ENCODE measurements around the gene UBE2J2. TPM values are rescaled to one million over a fixed set of nuclear protein-coding genes. Genes with fewer than 3 reads are reported as not detected.
"Not testable (repeated sequence)": the region's sequence is repeated elsewhere in the genome, so short reads cannot be mapped to it uniquely, and the experiment has no call there.

UBE2J2 gene
- total RNA-seq, 4 donors from 2014 or later, result 33.0 to 58.4 (median 36.2) TPM

- H3K9me3 ChIP-seq, result no peaks in the 10 kb centered on the region
- intact Hi-C loops (cut with DNase I), result no loop called here
- H3K4me1 ChIP-seq, result no peaks in the 10 kb centered on the region
- H3K36me3 ChIP-seq, result peaks cover 25 to 28% of the 10 kb centered on the region in 2 donors
- no peak overlapping the region for H3K27ac ChIP-seq
- no peak overlapping the region for H3K4me3 ChIP-seq (replicated peaks in 1 of 3)
- 94 to 95% methylated on average over 26 of the region's 26 CpGs for WGBS, 2 donors
- no peak for DNase-seq
- TF ChIP-seq POLR2A (IDR thresholded peaks at IDR 0.05), result no peak
- TF ChIP-seq, protein P1, sequence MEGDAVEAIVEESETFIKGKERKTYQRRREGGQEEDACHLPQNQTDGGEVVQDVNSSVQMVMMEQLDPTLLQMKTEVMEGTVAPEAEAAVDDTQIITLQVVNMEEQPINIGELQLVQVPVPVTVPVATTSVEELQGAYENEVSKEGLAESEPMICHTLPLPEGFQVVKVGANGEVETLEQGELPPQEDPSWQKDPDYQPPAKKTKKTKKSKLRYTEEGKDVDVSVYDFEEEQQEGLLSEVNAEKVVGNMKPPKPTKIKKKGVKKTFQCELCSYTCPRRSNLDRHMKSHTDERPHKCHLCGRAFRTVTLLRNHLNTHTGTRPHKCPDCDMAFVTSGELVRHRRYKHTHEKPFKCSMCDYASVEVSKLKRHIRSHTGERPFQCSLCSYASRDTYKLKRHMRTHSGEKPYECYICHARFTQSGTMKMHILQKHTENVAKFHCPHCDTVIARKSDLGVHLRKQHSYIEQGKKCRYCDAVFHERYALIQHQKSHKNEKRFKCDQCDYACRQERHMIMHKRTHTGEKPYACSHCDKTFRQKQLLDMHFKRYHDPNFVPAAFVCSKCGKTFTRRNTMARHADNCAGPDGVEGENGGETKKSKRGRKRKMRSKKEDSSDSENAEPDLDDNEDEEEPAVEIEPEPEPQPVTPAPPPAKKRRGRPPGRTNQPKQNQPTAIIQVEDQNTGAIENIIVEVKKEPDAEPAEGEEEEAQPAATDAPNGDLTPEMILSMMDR (IDR thresholded peaks at IDR 0.05), result no peak
- H3K27me3 ChIP-seq, result no peaks in the 10 kb centered on the region
Observed at GRCh38 chr1:1255078-1255477, 18.6 kb downstream of the UBE2J2 start.

DNA sequence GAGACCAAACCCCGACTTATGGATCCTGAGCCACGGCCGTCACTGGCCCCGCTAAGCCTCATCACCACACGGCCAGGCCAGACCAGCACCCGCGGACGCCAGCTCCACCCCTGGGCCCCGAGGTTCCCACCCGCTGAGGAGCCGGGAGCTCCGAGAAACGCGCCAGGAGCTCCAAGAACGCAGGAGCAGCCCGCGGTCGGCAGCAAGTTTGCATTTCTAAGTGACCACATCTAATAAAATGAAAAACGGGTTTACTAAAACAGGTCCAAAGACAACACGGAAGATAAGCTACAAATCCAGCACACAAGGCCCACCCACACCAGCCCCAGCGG, 19.0 kb downstream of the UBE2J2 start:
- intact Hi-C loops (cut with DNase I), result no loop called here

GRCh38 chr1:1253972-1254666, 19.5 kb downstream of the UBE2J2 start:
- Histone ChIP-seq H3K4me1 (no peaks in the 10 kb centered on the region), H3K27ac (no peak overlapping the region), H3K9me3 (no peaks in the 10 kb centered on the region), H3K27me3 (no peaks in the 10 kb centered on the region), H3K36me3 (peaks cover 25 to 28% of the 10 kb centered on the region in 2 donors), H3K4me3 (replicated peaks in 1 of 3) (no peak overlapping the region)
- WGBS, 2 donors, result 95 to 97% methylated on average over 36 to 41 of the region's 50 CpGs
- TF ChIP-seq, protein P1 (IDR thresholded peaks at IDR 0.05), result no peak
- no peak for TF ChIP-seq POLR2A (IDR thresholded peaks at IDR 0.05)
- intact Hi-C loops (cut with DNase I), result no loop called here
- no peak for DNase-seq

More for the DNA sequence above, 19.0 kb downstream of the UBE2J2 start:
- no peak for DNase-seq
- H3K27ac ChIP-seq, result no peak overlapping the region
- no peaks in the 10 kb centered on the region for H3K4me1 ChIP-seq
- H3K4me3 ChIP-seq (replicated peaks in 1 of 3), result no peak overlapping the region
- TF ChIP-seq, protein P1 (IDR thresholded peaks at IDR 0.05), result no peak
- TF ChIP-seq POLR2A (IDR thresholded peaks at IDR 0.05), result no peak
- H3K27me3 ChIP-seq, result no peaks in the 10 kb centered on the region
- no peaks in the 10 kb centered on the region for H3K9me3 ChIP-seq
- WGBS, 2 donors, result 91 to 98% methylated on average over 9 to 21 of the region's 21 CpGs
- H3K36me3 ChIP-seq, result peaks cover 25 to 28% of the 10 kb centered on the region in 2 donors

GRCh38 chr1:1253314-1253713, 20.3 kb downstream of the UBE2J2 start:
- no peak for TF ChIP-seq POLR2A (IDR thresholded peaks at IDR 0.05)
- TF ChIP-seq, protein P1 (IDR thresholded peaks at IDR 0.05), result no peak
- H3K36me3 ChIP-seq, result peaks cover 25 to 28% of the 10 kb centered on the region in 2 donors
- intact Hi-C loops (cut with DNase I), result no loop called here
- no peaks in the 10 kb centered on the region for H3K27me3 ChIP-seq
- DNase-seq, result no peak
- H3K4me1 ChIP-seq, result no peaks in the 10 kb centered on the region
- H3K27ac ChIP-seq, result no peak overlapping the region
- H3K4me3 ChIP-seq (replicated peaks in 1 of 3), result no peak overlapping the region
- 90 to 93% methylated on average over 12 of the region's 12 CpGs for WGBS, 2 donors
- H3K9me3 ChIP-seq, result no peaks in the 10 kb centered on the region

DNA sequence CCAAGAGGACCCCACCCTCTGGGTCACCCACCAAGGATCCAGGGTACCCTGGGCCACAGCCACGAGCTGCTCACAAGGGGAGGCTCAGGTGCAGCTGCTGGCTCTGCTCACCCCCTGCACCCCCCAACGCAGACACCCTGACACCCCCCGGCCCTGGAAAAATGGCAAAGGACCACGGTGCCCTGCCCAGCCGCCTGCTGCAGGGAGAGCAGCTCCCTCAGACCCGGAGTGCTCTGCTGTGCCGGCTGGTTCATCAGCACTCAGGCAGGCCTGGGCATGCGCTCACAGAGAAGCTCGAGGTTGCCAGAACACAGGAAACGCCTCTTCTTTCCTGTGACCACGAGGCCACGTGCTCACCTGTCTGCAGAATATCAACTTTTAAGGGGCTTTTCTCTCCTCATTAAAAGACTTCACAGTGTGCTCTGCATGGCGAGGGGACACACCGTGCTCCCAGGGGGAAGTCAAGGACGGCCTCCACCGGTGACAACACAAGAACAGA, 22.8 kb downstream of the UBE2J2 start:
- H3K27ac ChIP-seq, result no peak overlapping the region
- no peaks in the 10 kb centered on the region for H3K9me3 ChIP-seq
- peaks cover 19 to 22% of the 10 kb centered on the region in 2 donors for H3K36me3 ChIP-seq
- WGBS, 2 donors, result 78 to 81% methylated on average over 13 to 14 of the region's 16 CpGs
- intact Hi-C loops (cut with DNase I), result no loop called here
- TF ChIP-seq POLR2A (IDR thresholded peaks at IDR 0.05), result no peak
- TF ChIP-seq, protein P1 (IDR thresholded peaks at IDR 0.05), result no peak
- no peak overlapping the region for H3K4me3 ChIP-seq (replicated peaks in 1 of 3)
- H3K27me3 ChIP-seq, result no peaks in the 10 kb centered on the region
- H3K4me1 ChIP-seq, result peaks cover 0 to 10% of the 10 kb centered on the region in 2 donors
- no peak for DNase-seq

DNA sequence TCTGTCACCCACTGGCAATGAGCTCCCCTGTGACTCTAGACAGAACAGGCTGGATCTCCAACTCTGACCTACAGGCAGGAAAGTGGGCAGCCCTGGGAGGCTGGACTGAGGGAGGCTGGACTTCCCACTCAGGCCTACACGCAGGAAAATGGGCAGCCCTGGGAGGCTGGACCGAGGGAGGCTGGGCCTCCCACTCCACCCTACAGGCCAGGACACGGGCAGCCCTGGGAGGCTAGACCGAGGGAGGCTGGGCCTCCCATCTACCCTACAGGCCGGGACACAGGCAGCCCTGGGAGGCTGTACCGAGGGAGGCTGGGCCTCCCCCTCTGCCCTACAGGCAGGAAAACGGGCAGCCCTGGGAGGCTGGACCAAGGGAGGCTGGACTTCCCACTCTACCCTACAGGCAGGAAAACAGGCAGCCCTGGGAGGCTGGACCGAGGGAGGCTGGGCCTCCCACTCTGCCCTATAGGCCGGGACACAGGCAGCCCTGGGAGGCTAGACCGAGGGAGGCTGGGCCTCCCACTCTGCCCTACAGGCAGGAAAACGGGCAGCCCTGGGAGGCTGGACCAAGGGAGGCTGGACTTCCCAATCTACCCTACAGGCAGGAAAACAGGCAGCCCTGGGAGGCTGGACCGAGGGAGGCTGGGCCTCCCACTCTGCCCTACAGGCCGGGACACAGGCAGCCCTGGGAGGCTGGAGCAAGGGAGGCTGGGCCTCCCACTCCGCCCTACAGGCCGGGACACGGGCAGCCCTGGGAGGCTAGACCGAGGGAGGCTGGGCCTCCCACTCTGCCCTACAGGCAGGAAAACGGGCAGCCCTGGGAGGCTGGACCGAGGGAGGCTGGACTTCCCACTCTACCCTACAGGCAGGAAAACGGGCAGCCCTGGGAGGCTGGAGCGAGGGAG, 25.4 kb downstream of the UBE2J2 start:
- intact Hi-C loops (cut with DNase I); H3K4me1 ChIP-seq; H3K36me3 ChIP-seq; H3K27me3 ChIP-seq; H3K9me3 ChIP-seq; DNase-seq; H3K27ac ChIP-seq; H3K4me3 ChIP-seq (replicated peaks in 1 of 3): not testable (repeated sequence)
- WGBS, 2 donors, result 83 to 93% methylated on average over 4 to 8 of the region's 21 CpGs
